NCI-H345 (cell line): ENCODE measurements around the gene KRT84.

ENCODE experiments used
- DNase-seq: peaks from one replicate; lab custom pipeline; 2025; lab: John Stamatoyannopoulos, UW

The KRT84 gene, protein sequence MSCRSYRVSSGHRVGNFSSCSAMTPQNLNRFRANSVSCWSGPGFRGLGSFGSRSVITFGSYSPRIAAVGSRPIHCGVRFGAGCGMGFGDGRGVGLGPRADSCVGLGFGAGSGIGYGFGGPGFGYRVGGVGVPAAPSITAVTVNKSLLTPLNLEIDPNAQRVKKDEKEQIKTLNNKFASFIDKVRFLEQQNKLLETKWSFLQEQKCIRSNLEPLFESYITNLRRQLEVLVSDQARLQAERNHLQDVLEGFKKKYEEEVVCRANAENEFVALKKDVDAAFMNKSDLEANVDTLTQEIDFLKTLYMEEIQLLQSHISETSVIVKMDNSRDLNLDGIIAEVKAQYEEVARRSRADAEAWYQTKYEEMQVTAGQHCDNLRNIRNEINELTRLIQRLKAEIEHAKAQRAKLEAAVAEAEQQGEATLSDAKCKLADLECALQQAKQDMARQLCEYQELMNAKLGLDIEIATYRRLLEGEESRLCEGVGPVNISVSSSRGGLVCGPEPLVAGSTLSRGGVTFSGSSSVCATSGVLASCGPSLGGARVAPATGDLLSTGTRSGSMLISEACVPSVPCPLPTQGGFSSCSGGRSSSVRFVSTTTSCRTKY

DNA sequence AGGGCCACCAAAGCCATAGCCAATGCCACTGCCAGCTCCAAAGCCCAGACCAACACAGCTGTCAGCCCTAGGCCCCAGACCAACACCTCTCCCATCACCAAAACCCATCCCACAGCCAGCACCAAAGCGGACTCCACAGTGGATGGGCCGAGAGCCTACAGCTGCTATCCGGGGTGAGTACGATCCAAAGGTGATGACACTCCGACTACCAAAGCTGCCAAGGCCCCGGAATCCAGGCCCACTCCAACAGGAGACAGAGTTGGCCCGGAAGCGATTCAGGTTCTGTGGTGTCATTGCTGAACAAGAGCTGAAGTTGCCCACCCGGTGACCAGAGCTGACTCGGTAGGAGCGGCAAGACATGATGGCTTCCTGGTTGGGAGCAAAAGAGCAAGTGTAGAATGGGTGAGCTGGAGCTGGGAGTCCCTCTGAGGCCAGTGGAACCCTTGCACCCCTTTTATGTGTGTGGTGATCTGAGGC lies at the start of gene KRT84:
KRT84 (minus strand) TSS at position 427 of the 477 bp plus-strand sequence; CDS start at position 360, 67 bp downstream.
- no peak for DNase-seq

DNA sequence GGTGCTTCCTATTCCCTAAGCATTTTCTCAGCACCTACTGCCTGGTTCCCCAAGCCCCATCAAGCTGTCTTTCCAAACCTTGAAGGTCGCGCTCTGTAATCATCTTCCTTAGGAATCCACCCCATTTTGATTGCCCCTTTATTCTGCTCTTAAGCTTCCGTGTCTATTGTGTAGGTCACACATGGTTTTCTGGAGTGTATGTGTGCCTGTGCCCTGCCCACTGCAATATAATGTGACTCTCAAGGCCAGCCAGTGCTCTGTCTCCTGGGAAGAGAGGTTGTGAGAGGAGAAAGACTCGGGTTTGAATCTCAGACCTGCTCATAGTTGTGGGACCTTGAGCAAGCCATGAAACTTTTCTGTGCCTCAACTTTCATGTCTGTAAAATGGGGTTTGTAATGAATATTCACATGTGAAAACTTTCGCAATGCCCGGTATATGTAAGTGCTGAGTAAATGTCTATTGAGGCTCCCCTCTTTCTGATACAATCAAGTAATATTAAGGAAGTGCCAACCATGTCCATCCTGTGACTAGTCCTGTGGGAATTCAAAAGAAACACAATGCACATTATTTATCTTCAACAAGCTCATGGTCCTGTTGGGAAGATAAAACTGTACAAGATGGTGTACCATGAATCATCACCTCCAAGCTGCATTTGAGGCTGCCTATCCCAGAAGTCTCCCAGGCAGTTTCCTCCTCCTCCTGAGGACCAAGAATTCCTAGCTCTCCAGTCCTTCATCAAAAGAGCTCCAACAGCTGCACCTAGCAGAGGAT lies 49.5 kb upstream of the KRT84 start:
- DNase-seq, result no peak

DNA sequence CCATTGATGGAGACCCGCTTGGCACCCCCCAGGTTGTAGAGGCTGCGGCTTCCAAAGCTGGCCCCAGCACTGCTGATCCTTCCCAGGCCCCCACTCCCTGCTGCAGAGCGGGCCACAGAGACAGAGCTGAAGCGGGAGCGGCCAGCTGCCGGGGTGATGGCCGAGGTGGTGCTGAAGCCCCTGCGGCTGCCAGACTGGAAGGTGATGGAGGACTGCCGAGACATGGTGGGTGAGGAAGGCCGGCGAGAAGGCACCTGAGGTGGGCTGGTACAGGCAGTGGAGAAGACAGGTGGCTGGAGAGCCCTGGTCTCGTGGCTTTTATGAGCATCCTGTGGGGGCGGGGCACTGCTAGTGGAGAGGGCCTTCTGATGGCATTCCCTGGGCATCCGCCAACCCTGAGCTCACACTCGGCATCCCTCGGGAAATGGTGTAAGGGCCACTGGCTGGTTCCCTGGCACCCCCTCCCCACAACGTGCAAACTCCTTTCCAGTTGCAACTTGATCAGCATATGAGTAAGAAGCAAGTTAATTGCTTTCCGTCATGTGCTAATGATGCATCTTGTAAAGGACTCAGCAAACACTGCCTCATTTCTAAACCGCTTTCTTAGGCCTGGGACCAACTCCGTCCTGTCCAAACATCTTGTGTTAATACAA lies 48.8 kb upstream of the KRT84 start, which contains the start of gene KRT75:
KRT75 (minus strand) TSS at position 291 of the 653 bp plus-strand sequence; CDS start at position 224, 67 bp downstream.
- DNase-seq, result no peak

DNA sequence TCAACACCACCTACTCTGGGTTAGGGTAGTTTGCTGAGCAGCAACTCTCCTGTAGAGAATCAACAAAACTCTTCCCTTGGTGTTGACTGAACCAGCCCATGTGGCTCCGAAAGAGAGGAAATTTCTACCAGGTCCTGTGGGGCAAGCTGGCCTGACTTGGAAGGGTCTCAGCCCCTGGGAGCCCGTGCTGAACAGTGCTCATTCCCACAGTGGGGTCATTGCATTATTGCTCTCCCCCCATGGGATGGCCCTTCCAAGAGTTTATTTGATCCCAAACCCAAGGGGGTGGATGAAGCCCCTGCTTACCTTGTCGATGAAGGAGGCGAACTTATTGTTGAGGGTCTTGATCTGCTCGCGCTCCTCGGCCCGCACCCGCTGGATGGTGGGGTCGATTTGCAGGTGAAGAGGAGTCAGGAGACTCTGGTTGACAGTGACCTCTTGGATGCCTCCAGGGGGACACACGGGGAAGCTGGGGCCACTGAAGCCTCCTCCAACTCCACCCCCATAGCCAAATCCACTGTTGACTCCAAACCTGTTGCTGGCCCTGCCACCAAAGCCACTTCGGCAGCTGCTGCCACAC lies 48.1 kb upstream of the KRT84 start:
- DNase-seq, result no peak

DNA sequence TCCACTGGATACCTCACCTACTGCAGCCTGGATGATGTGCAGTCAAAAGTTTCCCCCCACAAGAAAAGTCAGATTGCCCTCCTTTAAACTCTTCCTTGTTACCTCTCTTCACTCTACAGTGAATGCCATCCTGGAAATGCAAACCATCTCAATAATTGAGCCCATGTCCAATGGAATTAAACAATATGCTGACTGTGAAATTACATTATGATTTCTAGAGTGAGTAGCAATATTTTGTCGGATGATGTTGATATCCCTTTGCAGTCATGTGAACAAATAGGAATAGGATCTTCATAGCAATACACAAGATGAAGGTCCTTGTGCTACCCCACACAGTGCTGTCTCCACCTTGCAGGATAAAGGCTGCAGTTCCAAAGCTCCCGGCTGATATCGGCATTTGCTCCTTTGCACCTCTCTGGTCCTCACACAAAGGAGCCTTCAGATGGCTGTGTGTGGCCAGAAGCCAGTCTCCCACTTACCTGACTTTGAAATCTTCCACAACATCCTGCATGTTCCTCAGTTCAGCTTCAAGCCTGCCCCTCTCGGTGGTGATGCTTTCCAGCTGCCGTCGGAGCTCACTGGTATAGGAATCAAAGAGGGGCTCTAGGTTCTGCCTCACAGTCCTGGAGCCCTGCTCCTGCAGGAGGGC lies 47.2 kb upstream of the KRT84 start:
- no peak for DNase-seq

DNA sequence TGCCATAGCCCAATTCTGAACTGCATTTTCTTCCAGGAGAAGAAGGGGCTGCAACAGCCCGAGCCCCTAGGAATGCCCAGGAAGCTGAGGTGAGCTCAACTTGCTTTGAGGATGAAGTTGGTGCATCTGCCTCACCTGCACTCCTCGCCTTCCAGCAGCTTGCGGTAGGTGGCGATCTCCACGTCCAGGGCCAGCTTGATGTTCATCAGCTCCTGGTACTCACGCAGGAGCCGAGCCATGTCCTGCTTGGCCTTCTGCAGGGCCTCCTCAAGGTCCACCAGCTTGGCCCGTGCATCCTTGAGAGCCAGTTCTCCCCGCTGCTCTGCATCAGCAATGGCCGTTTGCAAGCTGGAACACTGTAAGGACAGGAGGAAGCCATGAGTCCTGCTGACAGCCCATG lies 42.7 kb upstream of the KRT84 start:
- DNase-seq, result no peak

DNA sequence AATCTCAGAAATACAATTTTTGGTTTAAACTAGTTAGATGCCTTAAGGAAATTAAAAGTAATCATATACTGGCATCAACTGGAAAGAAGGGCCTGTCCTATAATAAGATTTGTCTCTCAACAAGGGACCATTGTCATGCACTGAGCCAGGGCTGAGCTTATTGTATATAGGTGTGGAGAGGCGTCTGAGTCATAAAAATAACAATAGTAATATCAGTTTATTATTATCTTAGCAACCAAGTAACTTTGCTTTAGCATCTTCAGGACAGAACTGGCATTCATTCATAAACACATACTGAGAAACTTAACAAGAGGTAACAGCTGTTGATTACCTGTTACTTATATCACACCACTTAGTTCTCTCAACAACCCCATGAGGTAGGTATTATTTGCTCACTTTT lies 41.6 kb upstream of the KRT84 start:
- no peak for DNase-seq

DNA sequence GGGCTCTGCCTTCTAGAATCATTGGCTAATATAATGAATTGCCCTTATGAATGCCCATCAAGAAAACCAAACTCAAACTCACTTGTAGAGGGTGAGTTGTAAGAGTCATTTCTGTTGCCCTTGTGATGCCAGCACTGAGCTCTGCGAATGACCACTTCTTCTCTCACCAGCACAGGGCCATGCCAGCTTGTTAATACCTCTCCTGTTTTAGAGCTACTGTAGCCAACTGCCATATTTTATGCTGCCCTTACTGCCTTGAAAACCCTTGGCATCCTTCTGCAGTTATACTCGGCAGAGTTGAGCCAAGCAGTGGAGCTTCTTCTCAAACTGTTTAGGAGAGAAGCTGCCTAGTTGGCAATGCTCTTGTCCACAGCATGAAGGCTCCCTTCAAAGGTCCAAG lies 40.6 kb upstream of the KRT84 start:
- no peak for DNase-seq

DNA sequence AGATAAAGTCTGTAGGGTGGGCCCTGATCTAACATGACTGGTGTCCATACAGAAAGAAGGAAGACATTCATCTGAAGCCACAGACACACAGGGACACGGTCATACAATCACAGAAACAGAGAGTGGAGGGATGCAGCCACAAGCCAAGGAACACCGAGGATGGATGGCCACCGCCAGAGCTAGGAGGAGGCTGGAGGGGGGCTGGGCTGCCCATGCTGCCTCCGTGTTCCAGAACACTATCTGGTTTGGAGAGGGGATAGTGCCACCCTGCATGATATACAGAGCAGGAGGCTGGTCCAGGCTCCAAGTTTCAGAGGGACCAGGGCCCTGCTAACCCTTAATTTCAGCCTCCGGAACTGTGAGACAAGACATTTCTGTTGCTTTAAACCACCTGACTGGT lies 40.0 kb upstream of the KRT84 start:
- DNase-seq, result no peak

DNA sequence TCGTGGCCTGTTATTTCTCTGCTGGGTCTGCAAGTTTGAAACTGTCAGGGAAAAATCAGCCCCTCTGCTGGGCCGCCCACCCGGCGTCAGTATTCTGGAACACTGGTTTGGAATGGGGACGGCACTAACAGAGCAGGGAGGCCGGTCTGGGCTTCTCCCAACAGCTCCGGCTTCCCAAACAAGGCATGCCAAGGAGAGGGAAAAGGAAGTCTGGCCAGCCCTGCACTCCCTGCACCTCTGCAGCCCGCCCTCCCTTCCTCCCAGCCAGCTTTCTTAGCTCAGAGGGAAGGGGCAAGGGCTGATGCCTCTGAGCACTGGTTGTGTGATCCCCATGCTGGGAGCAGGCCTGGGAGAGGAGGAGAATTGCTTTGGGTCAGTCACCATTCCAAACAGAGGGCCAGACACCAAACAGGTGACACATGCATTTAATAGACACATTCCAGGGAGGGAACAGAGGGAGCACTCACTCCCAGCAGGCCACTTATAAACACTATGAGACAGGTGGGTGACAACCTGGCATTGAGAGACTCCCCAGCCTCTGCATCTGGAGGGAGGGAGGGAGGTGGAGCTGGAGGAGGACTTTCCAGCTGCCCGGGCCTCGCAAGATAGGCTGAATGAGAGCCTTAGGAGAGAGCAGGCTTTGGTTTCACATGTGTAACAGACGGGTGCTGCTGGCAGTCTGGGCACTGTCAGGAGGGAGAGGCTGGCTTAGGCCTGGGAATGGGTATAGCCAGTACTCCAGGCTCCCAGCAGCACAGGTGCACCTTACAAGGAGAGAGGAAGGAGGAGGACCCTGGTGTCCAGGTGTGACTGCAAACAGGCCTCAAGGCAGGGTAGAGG lies 38.4 kb upstream of the KRT84 start:
- DNase-seq, result peak; percentile 50

DNA sequence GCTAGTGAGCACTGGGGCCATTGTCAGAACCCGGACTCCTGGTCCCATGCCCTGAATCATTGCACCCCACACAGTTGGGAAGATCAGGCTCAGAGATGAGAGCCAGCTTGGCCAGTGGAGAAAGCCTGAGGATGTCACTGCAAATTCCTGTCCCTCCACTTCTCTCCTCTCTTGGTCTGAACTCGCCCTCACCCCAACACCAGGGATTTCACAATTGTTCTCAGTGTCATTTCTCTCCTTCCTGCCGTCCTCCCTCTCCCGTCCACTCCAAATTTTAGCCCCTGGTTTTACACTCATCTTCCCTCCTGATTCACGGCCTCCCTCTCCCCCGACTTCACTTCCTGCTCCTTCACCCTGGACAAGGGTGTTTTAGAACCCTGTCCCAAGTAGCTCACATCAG lies 37.6 kb upstream of the KRT84 start:
- DNase-seq, result no peak

DNA sequence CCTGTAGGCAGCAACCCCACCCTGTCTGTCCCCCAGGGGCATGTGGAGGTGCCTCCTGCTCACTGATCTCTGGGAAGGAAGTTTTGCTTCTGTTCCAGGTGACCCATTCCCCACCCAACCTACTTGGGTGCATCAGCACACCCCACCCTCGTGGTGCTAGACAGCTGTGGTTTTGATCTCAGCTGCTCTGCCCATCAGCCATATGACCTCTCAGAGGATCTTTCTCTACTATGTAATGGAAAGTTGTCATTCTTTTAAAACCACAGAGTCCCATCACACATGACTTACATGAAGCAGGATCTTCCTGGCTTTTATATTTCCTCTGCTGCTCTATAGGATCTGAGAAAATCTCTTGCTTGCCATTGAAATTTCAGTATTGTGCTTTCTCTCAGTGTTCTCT lies 34.2 kb upstream of the KRT84 start:
- DNase-seq, result no peak

DNA sequence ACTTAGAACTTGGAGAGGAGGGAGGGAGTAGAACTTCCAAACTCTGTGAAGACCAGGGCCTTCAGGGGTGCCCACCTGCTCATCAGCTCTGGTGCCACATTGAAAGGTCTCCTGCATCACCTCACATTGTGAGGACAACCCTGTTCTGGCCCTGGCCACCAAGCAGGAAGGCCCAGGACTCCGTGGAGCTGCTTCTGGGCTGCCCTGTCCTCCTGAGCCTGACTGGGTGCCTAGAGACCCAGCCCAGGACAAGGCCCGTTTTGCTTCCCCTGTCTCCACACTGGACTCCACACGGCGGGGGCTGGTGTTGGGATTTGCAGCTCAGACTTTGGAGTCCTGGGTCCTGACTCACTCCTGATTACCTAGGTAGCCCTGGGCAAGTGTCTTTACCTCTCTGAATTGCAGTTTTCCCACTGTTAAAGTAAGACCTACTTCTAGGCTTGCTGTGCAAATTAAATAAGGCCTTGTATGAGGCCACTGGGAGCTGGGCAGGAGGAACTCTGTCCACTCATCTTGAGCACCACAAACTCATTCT lies 33.2 kb upstream of the KRT84 start:
- DNase-seq, result no peak

DNA sequence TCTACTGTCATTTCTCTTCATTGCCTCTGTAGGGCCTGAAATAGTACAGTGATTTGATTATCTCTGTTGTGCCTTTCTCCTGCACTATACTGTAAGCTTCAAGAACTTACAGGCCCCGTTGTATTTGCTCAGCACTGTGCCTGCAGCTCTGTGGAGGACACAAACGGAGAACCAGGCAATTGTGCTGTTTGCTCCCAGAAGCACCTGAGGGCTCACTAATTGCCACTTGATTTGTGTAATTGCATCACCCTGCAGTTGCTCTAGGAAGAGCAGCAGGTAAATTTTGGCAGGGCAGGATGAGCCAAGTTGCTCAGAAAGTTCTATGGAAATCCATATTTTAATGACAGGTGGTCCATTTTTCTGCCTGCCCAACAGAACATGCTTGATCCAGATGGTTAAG lies 32.3 kb upstream of the KRT84 start:
- DNase-seq, result peak; percentile 69

DNA sequence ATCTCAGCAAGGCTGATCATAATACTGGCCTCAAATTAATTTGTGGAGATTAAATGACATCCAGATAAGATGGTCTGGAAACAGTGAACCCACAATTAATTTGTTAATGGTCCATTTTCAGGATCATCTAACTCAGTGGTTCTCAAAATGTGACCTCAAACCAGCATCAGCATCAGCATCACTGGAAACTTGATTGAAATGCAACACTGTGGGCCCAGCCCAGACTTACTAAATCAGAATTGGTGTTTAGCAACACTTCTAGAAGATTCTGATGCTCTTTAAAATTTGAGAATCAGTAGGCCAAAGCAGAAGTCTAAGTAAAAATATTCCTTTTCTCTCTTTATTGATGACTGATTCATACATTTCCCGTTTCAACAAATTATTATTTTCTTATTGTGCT lies 31.3 kb upstream of the KRT84 start:
- no peak for DNase-seq

DNA sequence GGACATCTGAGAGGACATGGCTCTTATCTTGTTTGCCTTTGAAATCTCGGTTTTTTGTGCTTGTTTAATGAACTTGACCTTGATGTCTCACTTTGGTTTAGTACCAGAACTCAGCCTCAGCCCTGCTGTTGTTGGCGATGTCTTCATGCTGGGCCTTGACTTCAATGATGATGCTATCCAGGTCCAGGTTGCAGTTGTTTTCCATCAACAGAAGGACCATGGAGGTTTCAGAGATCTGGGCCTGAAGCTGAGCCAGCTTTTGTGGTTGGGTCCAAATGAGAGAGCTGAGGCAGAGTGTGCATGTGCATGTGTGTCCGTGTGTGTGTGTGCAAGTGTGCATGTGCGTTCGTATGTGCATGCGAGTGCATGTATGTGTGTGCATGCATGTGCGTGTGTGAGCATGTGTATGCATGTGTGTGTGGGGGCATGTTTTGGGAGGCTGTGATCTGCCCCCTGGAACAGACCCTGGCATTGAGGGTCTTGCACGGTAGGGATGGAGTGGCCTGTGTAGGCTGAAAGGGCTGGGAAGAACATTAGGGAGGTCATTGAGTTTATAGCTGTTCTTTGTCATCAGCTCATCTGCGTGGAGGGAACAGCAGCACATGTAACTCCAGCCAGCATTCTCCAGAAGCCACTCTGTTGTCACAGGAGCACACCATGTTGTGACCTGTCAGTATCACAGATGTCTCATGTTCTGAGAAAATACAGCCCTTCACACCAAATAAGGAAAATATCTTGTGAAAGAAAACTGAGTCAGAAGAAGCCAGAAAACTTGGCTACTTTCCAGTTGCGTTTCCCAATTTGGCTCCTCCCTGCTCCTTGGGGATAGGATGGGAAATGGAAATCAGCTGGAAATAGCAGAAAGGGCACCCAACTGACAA lies 30.7 kb upstream of the KRT84 start:
- DNase-seq, result no peak

DNA sequence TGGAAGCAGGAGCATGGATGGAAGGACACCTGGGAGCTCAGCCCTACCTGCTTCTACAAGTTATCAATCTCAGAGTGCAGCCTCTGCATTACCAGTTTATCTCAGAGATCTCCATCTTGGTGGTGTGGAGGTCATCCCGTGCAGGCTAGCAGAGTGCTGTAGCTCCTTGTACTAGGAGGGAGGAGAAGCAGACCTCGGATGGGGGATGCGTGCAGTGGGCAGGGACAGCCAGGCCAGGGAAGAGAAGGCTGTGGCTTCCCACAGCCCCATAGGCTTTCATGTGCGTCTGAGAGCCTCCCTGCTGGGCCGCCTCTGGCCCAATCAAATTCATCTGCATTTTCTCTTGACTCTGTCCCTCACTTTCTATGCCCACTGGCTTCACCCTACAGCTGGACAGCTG lies 29.5 kb upstream of the KRT84 start:
- no peak for DNase-seq

DNA sequence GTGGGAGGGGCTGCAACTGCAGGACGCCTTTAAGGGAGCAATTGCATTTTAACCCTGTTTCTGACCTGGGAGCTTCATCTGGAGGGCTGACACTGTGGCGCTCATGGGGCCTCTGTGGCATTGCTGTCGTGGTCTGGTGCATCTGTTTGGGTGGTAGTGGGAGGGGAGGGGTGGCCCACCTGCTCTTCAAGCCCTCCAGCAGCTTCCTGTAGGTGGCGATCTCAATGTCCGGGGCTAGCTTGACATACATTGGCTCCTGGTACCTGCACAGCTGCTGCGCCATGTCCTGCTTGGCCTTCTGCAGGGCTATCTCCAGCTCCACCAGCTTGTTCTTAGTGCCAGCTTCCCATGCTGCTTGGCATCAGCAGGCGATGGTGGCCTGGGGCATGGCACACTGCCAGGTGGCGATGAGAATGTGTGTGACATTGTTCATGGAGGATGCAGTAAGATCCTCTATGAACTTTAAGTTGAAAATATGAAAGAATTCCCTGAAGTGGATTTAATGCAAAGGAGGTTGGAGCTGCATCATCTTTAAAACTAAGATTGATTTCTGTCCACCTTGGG lies 28.4 kb upstream of the KRT84 start:
- DNase-seq, result no peak

DNA sequence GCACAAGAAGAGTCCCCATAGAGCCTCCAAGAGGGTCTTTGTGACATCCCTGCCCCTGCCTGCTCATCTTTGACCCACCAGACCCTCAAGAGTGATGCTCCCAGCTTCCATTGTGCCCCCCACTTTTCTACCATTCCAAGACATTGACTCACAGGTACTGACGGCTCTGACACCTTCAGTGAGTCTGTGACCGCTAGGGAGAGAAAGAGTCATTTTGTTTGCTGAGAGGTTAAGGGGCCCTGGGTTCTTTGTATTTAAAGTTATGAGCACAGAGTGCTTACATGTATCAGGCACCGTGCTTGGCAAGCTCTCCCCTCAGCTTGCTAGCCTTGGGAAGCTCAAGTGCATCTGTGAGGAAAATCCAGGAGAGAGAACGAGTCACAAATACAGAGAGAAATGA lies 27.8 kb upstream of the KRT84 start:
- DNase-seq, result no peak
